SK-N-SH (cell line): ENCODE data around the gene CTF1. TPM values are rescaled to one million over a fixed set of nuclear protein-coding genes. Genes with fewer than 3 reads are reported as not detected.

ENCODE experiments used
- CTCF ChIA-PET: fragments of 300-600, 350-600 bp; formaldehyde crosslinking; extraction: SDS; loops from one replicate; lab custom pipeline; 2021; lab: Yijun Ruan, JAX
- POLR2A ChIA-PET: fragments of 350-600 bp; sonication (Branson Sonifier 250); formaldehyde crosslinking; extraction: SDS; loops from one replicate; lab custom pipeline; 2020; ENCODE audit warnings: antibody characterized with exemption, inconsistent platforms; lab: Yijun Ruan, JAX
- DNase-seq: peaks from one replicate; pipeline ENCODE4 v3.0.0; 2012
- H2AFZ ChIP-seq: fragments of 200-600 bp; sonication (generic); 2 replicates; pipeline ENCODE4 v1.8.1; 2016; ENCODE audit warnings: antibody characterized with exemption, mild to moderate bottlenecking, low read depth
- H3F3A ChIP-seq: fragments of 200-600 bp; sonication (generic); replicated peaks from 2 replicates; pipeline ENCODE3; 2016; ENCODE audit warnings: antibody characterized with exemption, mild to moderate bottlenecking; ENCODE audit not compliant: insufficient read depth
- H3K27ac ChIP-seq, 2 experiments: fragments of 200-500 bp in 1 of 2; fragments of 200-600 bp in 1 of 2; sonication (Bioruptor generic) in 1 of 2; sonication (generic), shearing (Covaris generic) in 1 of 2; 2 replicates each; pipeline versions ENCODE4 v1.5.1 to v1.6.1; 2014 to 2016; ENCODE audit warnings: low read depth in 2 of 2, inconsistent platforms in 1 of 2, low read length in 1 of 2, mild to moderate bottlenecking in 1 of 2, mixed read lengths in 1 of 2
- H3K27me3 ChIP-seq: fragments of 200-600 bp; sonication (generic), shearing (Covaris generic); 2 replicates; pipeline ENCODE4 v1.6.1; 2016; ENCODE audit warnings: mixed run types; ENCODE audit not compliant: insufficient read depth
- H3K36me3 ChIP-seq, 2 experiments: fragments of 200-500 bp in 1 of 2; fragments of 200-600 bp in 1 of 2; sonication (Bioruptor generic) in 1 of 2; sonication (generic) in 1 of 2; replicated peaks in 1 of 2; 2 replicates each; pipeline versions ENCODE3 to v1.5.1; 2014 to 2016; ENCODE audit warnings: low read length in 1 of 2, mild to moderate bottlenecking in 1 of 2; ENCODE audit not compliant: insufficient read depth in 2 of 2, control insufficient read depth in 1 of 2
- H3K4me1 ChIP-seq, 2 experiments: fragments of 200-500 bp in 1 of 2; fragments of 200-600 bp in 1 of 2; sonication (Bioruptor generic) in 1 of 2; sonication (generic), shearing (Covaris generic) in 1 of 2; 2 replicates each; pipeline versions ENCODE4 v1.5.1 to v1.6.1; 2014 to 2016; ENCODE audit warnings: low read depth in 1 of 2, low read length in 1 of 2, mixed run types in 1 of 2; ENCODE audit not compliant: insufficient read depth in 2 of 2, control insufficient read depth in 1 of 2
- H3K4me2 ChIP-seq: fragments of 200-600 bp; sonication (generic), shearing (Covaris generic); 2 replicates; pipeline ENCODE4 v1.6.1; 2017; ENCODE audit warnings: mixed run types
- H3K4me3 ChIP-seq, 2 experiments: fragments of 200-500 bp in 1 of 2; fragments of 200-600 bp in 1 of 2; sonication (Bioruptor generic) in 1 of 2; sonication (generic), shearing (Covaris generic) in 1 of 2; 2 replicates each; pipeline versions ENCODE4 v1.5.1 to v1.8.1; 2014 to 2016; ENCODE audit warnings: low read depth in 2 of 2, inconsistent platforms in 1 of 2, low read length in 1 of 2, mild to moderate bottlenecking in 1 of 2, mixed read lengths in 1 of 2, moderate library complexity in 1 of 2
- H3K79me2 ChIP-seq: fragments of 200-600 bp; sonication (generic); 2 replicates; pipeline ENCODE4 v1.8.1; 2017; ENCODE audit warnings: mild to moderate bottlenecking; ENCODE audit not compliant: insufficient read depth
- H3K9ac ChIP-seq: fragments of 200-600 bp; sonication (generic); 2 replicates; pipeline ENCODE4 v1.6.1; 2017; ENCODE audit warnings: mixed run types
- H3K9me2 ChIP-seq: fragments of 200-600 bp; sonication (generic); 2 replicates; pipeline ENCODE4 v1.6.1; 2017; ENCODE audit warnings: mixed run types
- H3K9me3 ChIP-seq: fragments of 200-600 bp; sonication (generic); 2 replicates; pipeline ENCODE4 v1.6.1; 2017; ENCODE audit warnings: mixed run types, mild to moderate bottlenecking, moderate library complexity
- H4K20me1 ChIP-seq: fragments of 200-600 bp; sonication (generic); 2 replicates; pipeline ENCODE4 v1.6.1; 2017; ENCODE audit warnings: mild to moderate bottlenecking, mixed run types; ENCODE audit not compliant: insufficient read depth
- ELF1 ChIP-seq: IDR thresholded peaks from 2 replicates; pipeline ENCODE4 v1.4.0; 2012
- EP300 ChIP-seq, 2 experiments: IDR thresholded peaks; 2 replicates each; pipeline versions ENCODE4 v1.4.0 to v1.6.1; 2012; ENCODE audit warnings: borderline replicate concordance in 1 of 2, low read depth in 1 of 2, low read length in 1 of 2
- FOSL2 ChIP-seq: IDR thresholded peaks from 2 replicates; pipeline ENCODE4 v1.4.0; 2012; ENCODE audit warnings: low read depth, mild to moderate bottlenecking, moderate library complexity, borderline replicate concordance
- FOXJ3 ChIP-seq: sonication (generic); formaldehyde crosslinking; IDR thresholded peaks from 2 replicates; pipeline ENCODE4 v1.5.1; 2020; ENCODE audit warnings: mild to moderate bottlenecking, missing genetic modification reagents
- JUND ChIP-seq: IDR thresholded peaks from 2 replicates; pipeline ENCODE4 v1.4.0; 2012
- MEF2A ChIP-seq: IDR thresholded peaks from 2 replicates; pipeline ENCODE4 v1.4.0; 2012; ENCODE audit warnings: low read depth, borderline replicate concordance
- NRF1 ChIP-seq: IDR thresholded peaks from 2 replicates; pipeline ENCODE4 v1.6.1; 2012; ENCODE audit warnings: low read depth, mild to moderate bottlenecking, low read length
- POLR2AphosphoS5 ChIP-seq: IDR thresholded peaks from 2 replicates; pipeline ENCODE4 v1.6.1; 2012; ENCODE audit warnings: low read depth, low read length
- RCOR1 ChIP-seq: fragments of 150-350 bp; IDR thresholded peaks from 2 replicates; pipeline ENCODE4 v1.6.1; 2017; ENCODE audit warnings: antibody characterized with exemption, low read length
- REST ChIP-seq: IDR thresholded peaks from 2 replicates; pipeline ENCODE4 v1.6.1; 2012; ENCODE audit warnings: mild to moderate bottlenecking, low read depth, low read length, moderate library complexity
- RXRA ChIP-seq: IDR thresholded peaks from 2 replicates; pipeline ENCODE4 v1.4.0; 2012; ENCODE audit warnings: low read depth, mild to moderate bottlenecking, borderline replicate concordance
- SMC3 ChIP-seq: IDR thresholded peaks from 2 replicates; pipeline ENCODE4 v1.6.1; 2012; ENCODE audit warnings: low read depth, low read length, improper control_type of control experiment
- TCF12 ChIP-seq: IDR thresholded peaks from 2 replicates; pipeline ENCODE4 v1.4.0; 2012
- TEAD4 ChIP-seq: IDR thresholded peaks from 2 replicates; pipeline ENCODE4 v1.4.0; 2012; ENCODE audit warnings: mild to moderate bottlenecking, borderline replicate concordance; ENCODE audit not compliant: insufficient read depth
- USF2 ChIP-seq: fragments of 150-350 bp; IDR thresholded peaks from 2 replicates; pipeline ENCODE4 v1.6.1; 2017; ENCODE audit warnings: antibody characterized with exemption, low read length, low read depth, borderline replicate concordance
- YY1 ChIP-seq: IDR thresholded peaks from 2 replicates; pipeline ENCODE4 v1.4.0; 2012; ENCODE audit warnings: low read depth, mild to moderate bottlenecking
- WGBS: methylation state at CpG from one replicate; pipeline ENCODE4 v1.1.6; 2017; ENCODE audit warnings: low lambda C conversion rate; 5-methylcytosine and 5-hydroxymethylcytosine counted together
- polyA plus RNA-seq, 3 experiments: library from polyadenylated mRNA; depleted of rRNA; stranded (reverse); fragments of >200 nt; gene quantifications; 2 replicates each; pipeline ENCODE4 v1.2.3, GENCODE V29; 2012
- TF ChIP-seq, protein P1 (sequence below): fragments of 150-350 bp; IDR thresholded peaks from 2 replicates; pipeline ENCODE4 v1.6.1; 2016; ENCODE audit warnings: mild to moderate bottlenecking, low read depth, low read length
- TF ChIP-seq, protein P2 (sequence below): IDR thresholded peaks from 2 replicates; pipeline ENCODE4 v1.4.0; 2012; ENCODE audit warnings: low read depth
- TF ChIP-seq, protein P3 (sequence below): IDR thresholded peaks from 2 replicates; pipeline ENCODE4 v1.4.0; 2012; ENCODE audit warnings: low read depth, borderline replicate concordance
- TF ChIP-seq, protein P4 (sequence below): IDR thresholded peaks from 2 replicates; pipeline ENCODE4 v1.4.0; 2012; ENCODE audit warnings: low read depth, borderline replicate concordance

The CTF1 gene
- polyA plus RNA-seq, 1 of the 3 experiments (the other 2 are of a cell fraction), result 45.7 TPM

DNA sequence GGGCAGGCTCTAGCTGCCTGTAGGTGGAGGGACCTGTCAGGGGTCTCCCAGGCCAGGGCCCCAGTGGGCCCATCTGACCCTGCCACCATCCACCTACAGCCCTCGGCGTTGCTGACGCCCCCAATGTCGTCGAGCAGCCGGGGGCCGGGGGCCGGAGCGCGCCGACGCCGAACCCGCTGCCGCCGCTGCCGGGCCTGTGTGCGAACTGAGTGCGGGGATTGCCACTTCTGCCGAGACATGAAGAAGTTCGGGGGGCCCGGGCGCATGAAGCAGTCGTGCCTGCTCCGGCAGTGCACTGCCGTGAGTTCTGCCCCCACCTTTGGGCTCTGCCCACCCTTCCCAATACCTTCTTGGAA, 29.2 kb downstream of the CTF1 start (continued):
- TF ChIP-seq, protein P1, sequence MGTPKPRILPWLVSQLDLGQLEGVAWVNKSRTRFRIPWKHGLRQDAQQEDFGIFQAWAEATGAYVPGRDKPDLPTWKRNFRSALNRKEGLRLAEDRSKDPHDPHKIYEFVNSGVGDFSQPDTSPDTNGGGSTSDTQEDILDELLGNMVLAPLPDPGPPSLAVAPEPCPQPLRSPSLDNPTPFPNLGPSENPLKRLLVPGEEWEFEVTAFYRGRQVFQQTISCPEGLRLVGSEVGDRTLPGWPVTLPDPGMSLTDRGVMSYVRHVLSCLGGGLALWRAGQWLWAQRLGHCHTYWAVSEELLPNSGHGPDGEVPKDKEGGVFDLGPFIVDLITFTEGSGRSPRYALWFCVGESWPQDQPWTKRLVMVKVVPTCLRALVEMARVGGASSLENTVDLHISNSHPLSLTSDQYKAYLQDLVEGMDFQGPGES, result no peak
- TF ChIP-seq, protein P2, sequence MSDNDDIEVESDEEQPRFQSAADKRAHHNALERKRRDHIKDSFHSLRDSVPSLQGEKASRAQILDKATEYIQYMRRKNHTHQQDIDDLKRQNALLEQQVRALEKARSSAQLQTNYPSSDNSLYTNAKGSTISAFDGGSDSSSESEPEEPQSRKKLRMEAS, result no peak
- TF ChIP-seq RXRA, result no peak
- no peak for TF ChIP-seq MEF2A
- TF ChIP-seq TCF12, result no peak
- no peak for TF ChIP-seq FOXJ3 (CRISPR knock-in tag)
- TF ChIP-seq USF2, result no peak

DNA sequence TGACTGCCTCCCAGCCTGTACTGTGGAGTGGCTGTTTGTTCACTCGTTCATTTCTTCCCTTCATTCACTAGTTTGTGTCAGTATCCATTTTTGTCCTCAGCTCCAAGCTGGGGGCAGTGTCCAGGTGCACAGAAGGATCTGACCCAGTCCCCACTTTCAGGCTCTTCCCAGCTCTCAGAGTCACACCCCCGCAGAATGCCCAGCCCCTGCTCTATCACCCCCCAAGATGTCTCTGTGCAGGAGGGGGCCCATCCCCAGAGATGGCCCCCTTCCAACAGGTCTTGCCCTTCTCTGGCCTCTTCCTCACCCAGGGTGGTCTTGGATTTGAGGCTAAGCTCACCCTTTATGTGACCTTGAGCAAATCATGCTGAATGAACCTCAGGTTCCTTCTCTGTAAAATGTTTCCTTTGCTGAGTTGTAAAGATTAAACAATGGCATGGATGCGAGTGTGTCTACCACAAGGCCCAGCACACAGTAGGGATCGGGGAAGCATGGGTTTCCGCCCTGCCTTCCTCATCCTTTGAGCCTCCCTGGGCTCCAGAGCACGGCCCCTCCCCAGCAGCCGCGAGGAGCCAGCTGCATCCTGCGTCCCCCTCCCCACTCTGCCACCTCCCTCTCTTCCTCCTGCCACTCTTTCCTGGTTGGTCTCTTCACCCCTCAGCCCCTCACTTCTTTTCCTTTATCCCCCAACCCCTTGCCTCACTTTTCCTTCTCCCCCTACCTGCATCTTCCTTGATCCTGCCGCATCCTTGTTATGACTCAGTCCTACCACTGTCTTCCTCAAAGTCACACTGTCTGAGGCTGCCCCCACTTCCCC, 29.8 kb downstream of the CTF1 start:
- H3K27ac ChIP-seq, result no peak overlapping the region; a peak in 1 of 4 replicates
- peaks cover 13 to 45% of the 10 kb centered on the region in 2 experiments for H3K36me3 ChIP-seq
- no peak overlapping the region for H3K4me3 ChIP-seq
- no peak overlapping the region for H3K9ac ChIP-seq
- WGBS, result 77% methylated on average over 10 of the region's 10 CpGs
- H2AFZ ChIP-seq, result no peak overlapping the region
- H4K20me1 ChIP-seq, result no peaks in the 10 kb centered on the region
- peaks cover 14% of the 10 kb centered on the region for H3K79me2 ChIP-seq
- ChIA-PET CTCF (interaction anchor here (0.6 to 4.6 kb wide), 10 partner anchors 10 to 81 kb away, joined by 3 to 39 read pairs (median 4); no protein-coding TSS in a partner anchor), POLR2A (no interaction called here)
- H3K4me2 ChIP-seq, result no peak overlapping the region; the same call in 1 of the 2 replicates
- no peaks in the 10 kb centered on the region for H3K9me2 ChIP-seq
- H3F3A ChIP-seq, result peaks cover 9% of the 10 kb centered on the region
- no peak for DNase-seq
- peaks cover 0 to 23% of the 10 kb centered on the region in 2 experiments; a peak in 1 of 4 replicates for H3K4me1 ChIP-seq
- H3K9me3 ChIP-seq, result no peaks in the 10 kb centered on the region
- H3K27me3 ChIP-seq, result no peaks in the 10 kb centered on the region
- TF ChIP-seq REST (no peak), FOSL2 (no peak), SMC3 (no peak), YY1 (no peak), RCOR1 (no peak), ELF1 (no peak), EP300 (IDR thresholded peaks at IDR 0.05; ENCODE audit: borderline replicate concordance in 1 of 2, low read depth in 1 of 2, low read length in 1 of 2) (no peak), RXRA (no peak), TCF12 (no peak), TEAD4 (no peak), POLR2AphosphoS5 (no peak), JUND (no peak), NRF1 (no peak)
- TF ChIP-seq, protein P3, sequence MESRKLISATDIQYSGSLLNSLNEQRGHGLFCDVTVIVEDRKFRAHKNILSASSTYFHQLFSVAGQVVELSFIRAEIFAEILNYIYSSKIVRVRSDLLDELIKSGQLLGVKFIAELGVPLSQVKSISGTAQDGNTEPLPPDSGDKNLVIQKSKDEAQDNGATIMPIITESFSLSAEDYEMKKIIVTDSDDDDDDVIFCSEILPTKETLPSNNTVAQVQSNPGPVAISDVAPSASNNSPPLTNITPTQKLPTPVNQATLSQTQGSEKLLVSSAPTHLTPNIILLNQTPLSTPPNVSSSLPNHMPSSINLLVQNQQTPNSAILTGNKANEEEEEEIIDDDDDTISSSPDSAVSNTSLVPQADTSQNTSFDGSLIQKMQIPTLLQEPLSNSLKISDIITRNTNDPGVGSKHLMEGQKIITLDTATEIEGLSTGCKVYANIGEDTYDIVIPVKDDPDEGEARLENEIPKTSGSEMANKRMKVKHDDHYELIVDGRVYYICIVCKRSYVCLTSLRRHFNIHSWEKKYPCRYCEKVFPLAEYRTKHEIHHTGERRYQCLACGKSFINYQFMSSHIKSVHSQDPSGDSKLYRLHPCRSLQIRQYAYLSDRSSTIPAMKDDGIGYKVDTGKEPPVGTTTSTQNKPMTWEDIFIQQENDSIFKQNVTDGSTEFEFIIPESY, result no peak
- TF ChIP-seq, protein P4, sequence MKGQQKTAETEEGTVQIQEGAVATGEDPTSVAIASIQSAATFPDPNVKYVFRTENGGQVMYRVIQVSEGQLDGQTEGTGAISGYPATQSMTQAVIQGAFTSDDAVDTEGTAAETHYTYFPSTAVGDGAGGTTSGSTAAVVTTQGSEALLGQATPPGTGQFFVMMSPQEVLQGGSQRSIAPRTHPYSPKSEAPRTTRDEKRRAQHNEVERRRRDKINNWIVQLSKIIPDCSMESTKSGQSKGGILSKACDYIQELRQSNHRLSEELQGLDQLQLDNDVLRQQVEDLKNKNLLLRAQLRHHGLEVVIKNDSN, result no peak
- TF ChIP-seq, protein P2, result no peak
